ENCODE data around the gene AOC3. TPM values are rescaled to one million over a fixed set of nuclear protein-coding genes. Genes with fewer than 3 reads are reported as not detected.
A peak's percentile ranks its signal among the peaks of the same experiment; 100 is the strongest.

Gene AOC3
- total and polyA plus RNA-seq, 2 of the 13 experiments (the other 11 are each of a cell fraction or from before 2014, with no cell fraction given), result 8.7 to 51.7 TPM

- no peak for TF ChIP-seq BCLAF1 (IDR thresholded peaks at IDR 0.05)
- TF ChIP-seq AHDC1 (CRISPR knock-in tag; IDR thresholded peaks at IDR 0.05; ENCODE audit: borderline replicate concordance), result peak; percentile 82; the same call in 1 of the 2 replicates
- TF ChIP-seq ZNF644 (CRISPR knock-in tag; IDR thresholded peaks at IDR 0.05; ENCODE audit: low read depth), result no peak; the same call in 1 of the 2 replicates
- TF ChIP-seq ZNF484 (CRISPR knock-in tag; IDR thresholded peaks at IDR 0.05; ENCODE audit: borderline replicate concordance, low read depth), result no peak
- peak; percentile 71 for TF ChIP-seq MEIS1 (CRISPR knock-in tag; IDR thresholded peaks at IDR 0.05; ENCODE audit: borderline replicate concordance)
- no peak for TF ChIP-seq SOX6 (IDR thresholded peaks at IDR 0.05)
- TF ChIP-seq SOX6 (CRISPR knock-in tag; IDR thresholded peaks at IDR 0.05), result peak; percentile 89
- TF ChIP-seq MED13 (CRISPR knock-in tag; IDR thresholded peaks at IDR 0.05), result no peak
- TF ChIP-seq ZNF607 (CRISPR knock-in tag; IDR thresholded peaks at IDR 0.05; ENCODE audit: borderline replicate concordance), result no peak; the same call in 1 of the 2 replicates
- no peak for TF ChIP-seq RELA (CRISPR knock-in tag; IDR thresholded peaks at IDR 0.05)
- no peak; the same call in 1 of the 2 replicates for TF ChIP-seq SP4 (CRISPR knock-in tag; IDR thresholded peaks at IDR 0.05)
- TF ChIP-seq ZNF674 (CRISPR knock-in tag; IDR thresholded peaks at IDR 0.05; ENCODE audit: low read depth), result no peak
- 0 out of 2 replicates have a peak, but pooled peaks have one; percentile 58 for TF ChIP-seq FOXO4 (CRISPR knock-in tag; conservative IDR thresholded peaks at IDR 0.05)
- TF ChIP-seq ZNF7 (CRISPR knock-in tag; IDR thresholded peaks at IDR 0.05), result no peak
- TF ChIP-seq POGK (CRISPR knock-in tag; conservative IDR thresholded peaks at IDR 0.05), result 0 out of 2 replicates have a peak, but pooled peaks have one; percentile 38
- no peak for TF ChIP-seq THAP7 (CRISPR knock-in tag; IDR thresholded peaks at IDR 0.05)
These were observed 49.7 kb downstream of the AOC3 start, which contains the start of gene G6PC1 (continued) for GRCh38 chr17:42900460-42901331.

Data from HepG2 (cell line).